ENCODE results near the gene SLC12A8. TPM values are rescaled to one million over a fixed set of nuclear protein-coding genes. Genes with fewer than 3 reads are reported as not detected.

Gene SLC12A8
- total RNA-seq, 1 donor from 2014 or later = 2.2 TPM

DNA sequence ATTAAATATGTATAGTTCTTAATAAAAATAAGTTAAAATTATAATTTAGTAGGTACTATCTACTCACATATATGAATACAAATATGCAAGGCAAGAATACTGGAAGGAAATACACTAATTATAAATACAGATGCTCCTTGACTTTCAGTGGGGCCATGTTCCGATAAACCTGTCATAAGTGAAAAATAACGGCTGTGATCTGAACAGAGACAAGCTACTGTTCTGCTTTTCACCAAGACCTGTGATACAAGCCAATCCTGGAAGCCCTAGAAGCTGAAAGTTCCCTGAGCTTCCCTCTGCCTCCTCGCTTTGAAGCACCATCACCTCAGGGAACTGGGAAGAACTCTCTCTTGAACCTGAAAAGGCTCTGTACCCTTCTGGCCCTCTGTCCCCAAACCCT is 55.4 kb downstream of the SLC12A8 start:
- no peak overlapping the region for H3K4me3 ChIP-seq
- H3K27ac ChIP-seq = no peak overlapping the region
- H3F3A ChIP-seq (ENCODE audit: low read depth) = peaks cover 21% of the 10 kb centered on the region
- H3K9me3 Mint-ChIP-seq = no peaks in the 10 kb centered on the region
- no peak overlapping the region for H3K4me2 ChIP-seq
- peaks cover 62% of the 10 kb centered on the region for H3K4me1 Mint-ChIP-seq
- DNase-seq (ENCODE audit: low spot score) = no peak
- no peaks in the 10 kb centered on the region for H3K36me3 ChIP-seq
- no peak overlapping the region for H3K27ac Mint-ChIP-seq
- H3K36me3 Mint-ChIP-seq = no peaks in the 10 kb centered on the region
- no peak overlapping the region for H2AFZ ChIP-seq (replicated peaks)
- no peak overlapping the region for H3K9ac ChIP-seq
- no peak for TF ChIP-seq EZH2phosphoT487 (IDR thresholded peaks at IDR 0.05)
- peaks cover 29% of the 10 kb centered on the region for H3K4me1 ChIP-seq
- no peaks in the 10 kb centered on the region for H3K9me3 ChIP-seq (ENCODE audit: low read depth)
- H3K27me3 ChIP-seq = no peaks in the 10 kb centered on the region
- peaks cover 14% of the 10 kb centered on the region for H3K27me3 Mint-ChIP-seq (ENCODE audit: insufficient read depth, low read depth)
- no peak overlapping the region for H3K4me3 Mint-ChIP-seq
- H3K79me2 ChIP-seq (ENCODE audit: low read depth) = no peaks in the 10 kb centered on the region
- no peaks in the 10 kb centered on the region for H4K20me1 ChIP-seq (ENCODE audit: low read depth)

DNA sequence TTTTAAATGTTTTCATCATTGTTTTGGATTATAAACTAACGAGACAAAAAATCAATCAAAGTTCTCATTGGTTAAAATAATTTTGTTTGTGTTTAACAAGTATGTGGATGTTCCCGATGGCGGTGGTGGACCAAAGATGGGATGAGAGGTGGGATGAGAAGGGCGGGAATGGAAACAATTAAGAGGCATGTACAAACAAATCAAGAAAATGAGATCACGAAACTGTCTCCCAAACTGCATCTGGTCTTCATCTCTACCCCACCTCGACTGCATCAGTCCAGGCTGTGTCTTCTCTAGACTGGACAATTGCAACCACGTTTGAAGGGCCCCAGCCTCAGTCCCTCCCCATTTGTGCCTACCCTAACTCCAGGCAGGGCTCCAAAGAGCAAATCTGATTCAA is 56.1 kb downstream of the SLC12A8 start:
- Mint-ChIP-seq H3K27ac (peak overlapping the region; percentile 94), H3K27me3 (ENCODE audit: insufficient read depth, low read depth) (peaks cover 14% of the 10 kb centered on the region)
- no peaks in the 10 kb centered on the region for H3K79me2 ChIP-seq (ENCODE audit: low read depth)

DNA sequence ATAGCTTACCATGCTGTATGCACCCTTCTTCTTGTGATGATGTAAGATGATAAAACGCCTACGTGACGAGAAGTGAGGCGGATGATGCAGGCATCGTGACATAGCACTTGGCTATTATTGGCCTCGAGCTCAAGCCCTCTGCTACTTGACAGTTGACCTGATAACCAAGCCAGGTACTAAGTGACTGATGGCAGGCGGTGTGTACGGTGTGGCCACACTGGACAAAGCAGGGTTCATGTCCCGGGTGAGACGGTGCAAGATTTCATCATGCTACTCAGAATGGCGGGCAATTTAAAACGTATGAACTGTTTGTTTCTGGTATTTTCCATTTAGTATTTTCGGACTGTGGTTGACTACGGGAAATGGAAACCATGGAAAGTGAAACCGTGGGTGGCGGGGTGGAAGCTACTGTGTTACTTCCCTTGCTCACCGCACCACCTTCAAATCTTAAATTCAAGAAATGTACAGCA is 57.7 kb downstream of the SLC12A8 start:
- Mint-ChIP-seq H3K4me3 (peak overlapping the region; percentile 19), H3K36me3 (no peaks in the 10 kb centered on the region), H3K27me3 (ENCODE audit: insufficient read depth, low read depth) (peaks cover 10% of the 10 kb centered on the region), H3K9me3 (no peaks in the 10 kb centered on the region), H3K4me1 (peaks cover 52% of the 10 kb centered on the region), H3K27ac (peak overlapping the region; percentile 51)
- H3K4me3 ChIP-seq = no peak overlapping the region
- no peak for DNase-seq (ENCODE audit: low spot score)
- H3K4me2 ChIP-seq = no peak overlapping the region
- no peaks in the 10 kb centered on the region for H3K9me3 ChIP-seq (ENCODE audit: low read depth)
- H3K79me2 ChIP-seq (ENCODE audit: low read depth) = no peaks in the 10 kb centered on the region
- H4K20me1 ChIP-seq (ENCODE audit: low read depth) = no peaks in the 10 kb centered on the region
- H3K9ac ChIP-seq = no peak overlapping the region
- H3K27ac ChIP-seq = no peak overlapping the region
- no peak overlapping the region for H2AFZ ChIP-seq (replicated peaks)
- H3K36me3 ChIP-seq = no peaks in the 10 kb centered on the region
- H3K27me3 ChIP-seq = no peaks in the 10 kb centered on the region
- TF ChIP-seq, protein P1, sequence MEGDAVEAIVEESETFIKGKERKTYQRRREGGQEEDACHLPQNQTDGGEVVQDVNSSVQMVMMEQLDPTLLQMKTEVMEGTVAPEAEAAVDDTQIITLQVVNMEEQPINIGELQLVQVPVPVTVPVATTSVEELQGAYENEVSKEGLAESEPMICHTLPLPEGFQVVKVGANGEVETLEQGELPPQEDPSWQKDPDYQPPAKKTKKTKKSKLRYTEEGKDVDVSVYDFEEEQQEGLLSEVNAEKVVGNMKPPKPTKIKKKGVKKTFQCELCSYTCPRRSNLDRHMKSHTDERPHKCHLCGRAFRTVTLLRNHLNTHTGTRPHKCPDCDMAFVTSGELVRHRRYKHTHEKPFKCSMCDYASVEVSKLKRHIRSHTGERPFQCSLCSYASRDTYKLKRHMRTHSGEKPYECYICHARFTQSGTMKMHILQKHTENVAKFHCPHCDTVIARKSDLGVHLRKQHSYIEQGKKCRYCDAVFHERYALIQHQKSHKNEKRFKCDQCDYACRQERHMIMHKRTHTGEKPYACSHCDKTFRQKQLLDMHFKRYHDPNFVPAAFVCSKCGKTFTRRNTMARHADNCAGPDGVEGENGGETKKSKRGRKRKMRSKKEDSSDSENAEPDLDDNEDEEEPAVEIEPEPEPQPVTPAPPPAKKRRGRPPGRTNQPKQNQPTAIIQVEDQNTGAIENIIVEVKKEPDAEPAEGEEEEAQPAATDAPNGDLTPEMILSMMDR (IDR thresholded peaks at IDR 0.05) = no peak
- TF ChIP-seq EZH2 (IDR thresholded peaks at IDR 0.05) = no peak
- no peak for TF ChIP-seq EZH2phosphoT487 (IDR thresholded peaks at IDR 0.05)
- H3F3A ChIP-seq (ENCODE audit: low read depth) = peaks cover 16% of the 10 kb centered on the region
- H3K4me1 ChIP-seq = peaks cover 20% of the 10 kb centered on the region

More for the DNA sequence above, 56.1 kb downstream of the SLC12A8 start:
- TF ChIP-seq EZH2 (IDR thresholded peaks at IDR 0.05) = no peak
- TF ChIP-seq, protein P1 (IDR thresholded peaks at IDR 0.05) = no peak
- TF ChIP-seq EZH2phosphoT487 (IDR thresholded peaks at IDR 0.05) = no peak
- no peaks in the 10 kb centered on the region for H4K20me1 ChIP-seq (ENCODE audit: low read depth)
- H2AFZ ChIP-seq (replicated peaks) = no peak overlapping the region
- H3K9me3 ChIP-seq (ENCODE audit: low read depth) = no peaks in the 10 kb centered on the region
- H3K27ac ChIP-seq = no peak overlapping the region
- no peak overlapping the region for H3K4me3 ChIP-seq
- H3K4me3 Mint-ChIP-seq = no peak overlapping the region
- H3K27me3 ChIP-seq = no peaks in the 10 kb centered on the region
- H3K4me1 Mint-ChIP-seq = peaks cover 57% of the 10 kb centered on the region
- H3K4me2 ChIP-seq = peak overlapping the region; percentile 66
- H3K36me3 ChIP-seq = no peaks in the 10 kb centered on the region
- no peak overlapping the region for H3K9ac ChIP-seq
- peaks cover 20% of the 10 kb centered on the region for H3F3A ChIP-seq (ENCODE audit: low read depth)
- no peak for DNase-seq (ENCODE audit: low spot score)
- H3K36me3 Mint-ChIP-seq = no peaks in the 10 kb centered on the region
- no peaks in the 10 kb centered on the region for H3K9me3 Mint-ChIP-seq
- peaks cover 22% of the 10 kb centered on the region for H3K4me1 ChIP-seq

DNA sequence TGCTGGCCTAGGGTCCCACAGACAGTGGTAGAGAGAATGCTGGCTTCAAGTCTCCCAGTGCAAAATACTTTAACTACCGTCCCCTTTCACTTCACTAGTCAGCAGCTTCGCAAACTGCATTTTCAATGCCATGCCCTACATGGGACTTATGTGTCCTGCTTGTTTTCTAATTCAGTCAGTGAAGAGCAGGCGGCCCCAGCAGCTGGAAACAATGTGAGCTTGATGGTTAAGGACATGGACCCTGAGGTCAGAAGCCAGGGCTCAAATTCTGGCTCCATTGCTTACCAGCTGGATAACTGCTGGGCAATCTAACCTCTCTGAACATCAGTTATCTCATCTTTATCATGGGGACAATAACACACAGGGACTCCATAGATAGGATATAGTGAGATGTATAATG is 58.4 kb downstream of the SLC12A8 start:
- peaks cover 56% of the 10 kb centered on the region for H3K4me1 Mint-ChIP-seq
- TF ChIP-seq, protein P1 (IDR thresholded peaks at IDR 0.05) = no peak
- TF ChIP-seq EZH2 (IDR thresholded peaks at IDR 0.05) = no peak
- no peak for TF ChIP-seq EZH2phosphoT487 (IDR thresholded peaks at IDR 0.05)
- H3K36me3 ChIP-seq = no peaks in the 10 kb centered on the region
- no peaks in the 10 kb centered on the region for H4K20me1 ChIP-seq (ENCODE audit: low read depth)
- peak overlapping the region; percentile 44 for H3K27ac Mint-ChIP-seq
- H3K27ac ChIP-seq = no peak overlapping the region
- H2AFZ ChIP-seq (replicated peaks) = no peak overlapping the region
- H3K9ac ChIP-seq = no peak overlapping the region
- no peak overlapping the region for H3K4me3 ChIP-seq
- no peaks in the 10 kb centered on the region for H3K9me3 Mint-ChIP-seq
- peaks cover 16% of the 10 kb centered on the region for H3F3A ChIP-seq (ENCODE audit: low read depth)
- H3K27me3 ChIP-seq = no peaks in the 10 kb centered on the region
- no peak overlapping the region for H3K4me2 ChIP-seq
- H3K79me2 ChIP-seq (ENCODE audit: low read depth) = no peaks in the 10 kb centered on the region
- H3K4me3 Mint-ChIP-seq = no peak overlapping the region
- peaks cover 21% of the 10 kb centered on the region for H3K4me1 ChIP-seq
- no peaks in the 10 kb centered on the region for H3K36me3 Mint-ChIP-seq
- DNase-seq (ENCODE audit: low spot score) = no peak
- peaks cover 10% of the 10 kb centered on the region for H3K27me3 Mint-ChIP-seq (ENCODE audit: insufficient read depth, low read depth)
- no peaks in the 10 kb centered on the region for H3K9me3 ChIP-seq (ENCODE audit: low read depth)
